ENCODE results near the gene PDCD7.

The PDCD7 gene

GRCh38 chr15:65092911-65093792 is 40.5 kb downstream of the PDCD7 start:
- in situ Hi-C loops (cut with MboI; ENCODE audit: low sequenced_read_pairs), result no loop called here

DNA sequence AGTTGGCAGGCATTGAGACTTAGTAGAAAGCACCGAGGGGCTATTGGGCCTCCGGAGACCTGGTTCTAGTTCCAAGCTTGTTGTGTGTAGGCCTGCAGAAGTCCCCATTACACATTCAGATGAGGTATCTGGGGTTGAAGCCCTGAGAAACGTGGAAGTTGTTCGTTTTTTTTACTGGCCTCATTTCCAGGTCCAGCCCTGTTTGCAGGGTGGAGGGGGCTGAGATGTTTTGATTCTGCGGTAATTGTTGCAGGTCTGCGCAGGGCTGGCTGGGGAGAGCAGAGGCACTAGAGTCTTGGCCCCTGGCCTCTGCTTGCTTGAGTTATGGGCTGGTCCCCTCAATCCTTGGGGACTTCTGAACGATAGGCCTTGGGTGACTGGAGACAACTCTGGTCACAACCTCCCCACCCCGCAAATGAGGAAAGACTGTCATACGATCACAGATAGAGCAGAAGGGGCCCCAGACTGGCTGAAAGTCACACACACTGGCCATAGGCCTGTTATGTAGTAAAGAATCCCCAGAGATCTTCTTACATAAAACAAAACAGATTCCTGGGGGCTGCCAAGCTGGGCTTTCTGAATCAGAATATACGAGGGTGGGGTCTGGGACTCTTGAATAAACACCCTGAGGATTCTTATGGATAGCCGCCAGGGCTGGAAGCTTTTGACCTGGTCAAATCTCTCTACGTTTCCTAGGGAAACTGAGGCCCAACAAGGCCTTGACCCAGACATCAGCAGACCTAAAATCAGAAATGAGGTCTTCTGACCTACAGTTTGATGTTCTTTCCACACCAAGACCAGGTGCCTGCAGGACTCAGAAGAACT is 41.5 kb downstream of the PDCD7 start:
- in situ Hi-C loops (cut with MboI; ENCODE audit: low sequenced_read_pairs), result no loop called here

DNA sequence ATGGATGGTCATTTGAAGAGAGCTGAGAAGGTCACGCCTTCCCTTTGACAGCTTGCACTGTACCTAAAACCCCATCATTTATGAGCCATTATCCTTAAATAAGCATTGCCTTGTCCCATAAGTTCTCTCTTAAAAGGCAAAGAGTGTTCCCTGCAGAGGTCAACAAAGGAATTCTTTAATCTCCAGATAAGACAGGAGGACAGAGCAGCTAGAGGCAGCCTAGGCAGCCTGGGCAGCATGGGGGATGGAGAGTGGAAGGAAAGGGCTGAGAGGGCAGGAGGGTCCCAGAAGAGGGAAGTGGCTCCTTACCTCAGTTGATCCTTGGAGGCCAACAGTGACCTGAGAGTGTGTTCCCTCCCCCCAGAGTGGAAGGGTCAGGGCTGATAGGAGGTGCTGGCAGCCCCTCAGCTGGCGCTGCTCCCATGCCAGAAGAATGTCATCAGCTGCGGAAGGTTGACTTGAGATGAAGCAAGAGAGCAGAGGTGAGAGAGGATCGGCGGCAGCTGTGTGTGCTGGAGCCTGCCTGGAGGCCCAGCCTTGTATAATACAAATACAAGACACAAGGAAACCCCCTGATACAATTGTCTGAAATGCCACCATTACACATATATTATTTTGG is 44.3 kb downstream of the PDCD7 start:
- in situ Hi-C loops (cut with MboI; ENCODE audit: low sequenced_read_pairs), result no loop called here

DNA sequence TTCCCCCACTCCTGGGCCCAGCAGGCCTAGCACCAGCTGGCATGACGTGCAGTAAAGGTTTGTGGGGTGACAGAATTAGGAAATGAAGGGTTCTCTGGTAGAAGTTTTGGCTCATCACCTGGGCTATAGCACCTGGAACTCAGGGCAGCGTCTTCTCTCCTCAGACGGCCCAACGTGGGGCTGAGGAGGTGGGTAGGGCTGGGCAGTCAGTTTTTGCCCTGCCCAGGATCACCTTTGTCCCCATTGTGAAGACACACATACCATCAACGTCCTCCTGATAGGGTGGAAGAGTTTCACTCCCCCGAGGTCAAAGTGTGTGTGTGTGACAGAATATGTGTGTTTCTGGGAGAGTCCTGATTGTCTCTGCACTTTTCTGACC is 45.0 kb downstream of the PDCD7 start:
- in situ Hi-C loops (cut with MboI; ENCODE audit: low sequenced_read_pairs), result no loop called here

GRCh38 chr15:65087873-65088642 is 45.5 kb downstream of the PDCD7 start:
- in situ Hi-C loops (cut with MboI; ENCODE audit: low sequenced_read_pairs), result no loop called here

DNA sequence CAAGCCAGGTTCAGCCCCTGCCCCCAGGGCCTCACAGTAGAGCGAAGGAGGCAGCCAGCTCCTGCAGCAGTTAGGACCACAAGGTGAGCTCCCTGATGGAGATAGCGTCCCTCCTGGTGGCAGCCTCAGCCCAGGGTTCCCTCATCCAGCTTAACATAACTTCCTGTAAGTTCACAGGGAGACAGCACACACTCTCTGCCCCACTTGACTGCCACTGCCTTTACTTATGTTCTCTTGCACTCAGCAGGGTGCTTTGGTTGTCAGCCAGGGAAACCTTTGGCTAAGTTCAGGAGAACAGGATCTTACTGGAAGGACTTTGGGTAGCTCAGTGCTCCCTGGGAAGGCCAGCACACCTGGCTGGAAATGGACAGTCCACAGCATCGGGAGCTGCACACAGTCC is 46.2 kb downstream of the PDCD7 start:
- in situ Hi-C loops (cut with MboI; ENCODE audit: low sequenced_read_pairs), result no loop called here

DNA sequence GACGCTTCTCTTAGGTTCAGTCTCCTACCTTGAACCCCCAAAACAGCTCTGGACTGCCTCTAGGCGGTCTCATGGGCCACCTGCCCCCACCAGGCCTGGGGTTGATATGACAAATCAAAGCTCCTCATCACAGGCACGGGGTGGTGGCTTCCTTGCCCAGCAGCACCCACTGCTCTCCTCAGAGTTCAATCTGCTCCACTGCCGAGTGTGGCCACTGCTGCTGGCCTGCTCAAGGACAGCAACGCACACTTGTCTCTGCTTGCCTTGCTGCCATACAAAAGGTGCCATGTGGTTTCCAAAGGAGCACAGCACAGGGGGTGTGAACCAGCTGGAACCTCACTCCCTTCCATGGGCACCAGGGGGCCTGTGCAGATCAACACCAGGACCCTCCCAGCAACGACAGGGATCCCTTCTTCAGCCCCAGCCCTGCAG is 46.9 kb downstream of the PDCD7 start:
- in situ Hi-C loops (cut with MboI; ENCODE audit: low sequenced_read_pairs), result no loop called here

DNA sequence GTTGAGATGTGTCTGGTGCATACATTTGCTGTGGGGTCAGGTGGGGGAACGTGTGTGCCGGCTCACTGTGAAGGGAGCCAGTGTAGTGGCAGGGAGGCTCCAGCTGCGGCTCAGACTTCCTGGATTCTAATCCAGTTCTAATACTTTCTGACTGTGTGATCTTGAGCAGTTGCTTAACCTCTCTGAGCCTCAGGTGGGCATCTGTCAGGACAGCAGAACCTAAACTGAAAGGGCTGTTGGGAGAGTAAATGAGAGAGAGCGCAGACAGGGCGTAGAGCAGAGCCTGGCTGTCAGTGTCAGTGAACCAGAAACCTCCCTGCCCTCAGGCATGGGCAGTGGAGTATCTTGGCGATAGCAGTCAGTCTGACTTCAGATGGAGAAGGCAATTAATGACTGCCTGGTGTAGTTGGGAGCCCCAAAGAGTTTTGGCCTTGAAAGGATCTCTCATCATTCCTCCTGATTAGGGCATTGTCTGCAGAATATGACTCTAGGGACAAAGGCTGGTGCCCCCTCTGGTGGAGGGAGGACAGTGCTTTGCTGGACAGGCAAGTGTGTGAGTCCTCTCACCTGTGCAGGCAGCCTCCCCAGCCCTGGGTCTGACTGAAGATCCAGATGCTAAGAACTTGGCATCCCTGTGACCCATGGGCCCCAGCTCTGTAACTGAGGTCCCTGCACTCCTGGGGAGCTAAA is 47.5 kb downstream of the PDCD7 start:
- in situ Hi-C loops (cut with MboI; ENCODE audit: low sequenced_read_pairs), result no loop called here

- in situ Hi-C loops (cut with MboI; ENCODE audit: low sequenced_read_pairs), result no loop called here
Observed at GRCh38 chr15:65085207-65085753, 48.3 kb downstream of the PDCD7 start.

- in situ Hi-C loops (cut with MboI; ENCODE audit: low sequenced_read_pairs), result no loop called here
Observed at GRCh38 chr15:65084500-65085206, 49.0 kb downstream of the PDCD7 start.

DNA sequence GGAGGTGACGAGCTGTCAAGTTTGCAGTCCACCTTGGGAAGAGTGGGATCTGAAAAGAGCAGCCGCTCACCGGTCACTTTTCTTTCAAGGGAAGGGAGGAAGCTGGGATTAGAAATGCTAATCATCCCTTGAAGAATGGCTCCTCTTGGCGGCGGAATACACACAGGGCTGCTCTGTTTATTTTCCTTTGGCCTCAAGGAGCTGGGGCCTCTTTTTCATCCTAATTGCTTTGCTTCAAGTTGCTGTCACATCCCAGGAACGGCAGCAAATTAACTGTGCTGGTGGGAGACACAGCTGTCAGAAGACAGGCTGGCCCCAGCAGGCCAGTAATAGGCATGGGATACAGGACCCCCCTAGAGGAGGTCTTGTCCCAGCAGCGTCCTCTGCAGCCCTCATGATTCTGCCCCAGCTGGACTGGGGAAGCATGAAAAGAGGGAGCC is 50.3 kb downstream of the PDCD7 start:
- in situ Hi-C loops (cut with MboI; ENCODE audit: low sequenced_read_pairs), result no loop called here

DNA sequence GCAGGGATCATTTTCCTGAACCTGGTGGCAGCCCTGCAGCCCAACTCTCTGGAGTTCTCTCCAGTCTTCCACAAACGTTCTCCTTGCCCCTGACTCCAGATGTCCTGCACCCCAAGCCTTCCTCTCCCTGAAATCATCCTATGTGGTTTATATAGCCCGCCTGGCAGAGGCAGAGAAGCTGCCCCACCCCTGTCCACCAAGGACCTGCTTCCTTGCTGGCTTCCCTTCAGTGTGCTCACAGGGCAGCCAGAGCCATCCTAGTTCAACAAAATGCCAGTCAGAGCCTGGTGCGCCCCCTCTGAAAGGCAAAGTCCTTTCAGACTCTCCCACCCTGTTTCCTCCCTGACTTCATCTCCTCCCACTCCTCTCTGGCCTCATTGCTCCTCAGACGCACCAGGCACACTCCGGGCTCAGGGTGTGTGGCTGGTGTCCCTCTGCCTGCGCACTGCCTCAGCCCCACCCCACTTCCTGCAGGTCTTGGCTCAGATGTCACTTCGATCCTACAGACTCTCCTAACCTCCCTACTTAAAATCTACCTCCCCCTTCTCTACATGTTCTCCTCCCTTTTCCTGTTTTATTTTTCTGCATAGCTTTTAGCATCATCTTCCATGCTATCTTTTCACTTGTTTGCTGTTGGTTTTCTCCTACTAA is 51.2 kb downstream of the PDCD7 start:
- in situ Hi-C loops (cut with MboI; ENCODE audit: low sequenced_read_pairs), result no loop called here

DNA sequence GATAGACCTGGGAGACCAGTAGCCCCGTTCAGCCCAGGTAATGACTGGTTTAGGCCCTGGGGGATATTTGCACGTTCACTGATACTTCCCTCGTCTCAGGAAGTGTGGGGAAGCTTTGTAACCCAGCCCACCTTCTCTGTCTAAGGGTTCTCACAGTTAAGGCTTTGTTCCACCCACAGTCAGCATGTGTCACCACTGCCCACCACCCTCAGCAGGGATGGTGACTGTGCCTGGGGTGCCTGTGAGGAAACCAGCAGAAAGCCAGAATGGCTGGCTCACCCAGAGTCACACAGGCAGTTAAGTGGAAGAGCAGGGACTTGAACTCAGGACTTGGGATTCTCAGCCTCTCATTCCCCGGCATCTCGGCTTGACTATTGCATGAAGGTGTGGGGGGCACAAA is 51.9 kb downstream of the PDCD7 start:
- in situ Hi-C loops (cut with MboI; ENCODE audit: low sequenced_read_pairs), result no loop called here

GRCh38 chr15:65081270-65081669 is 52.3 kb downstream of the PDCD7 start:
- in situ Hi-C loops (cut with MboI; ENCODE audit: low sequenced_read_pairs), result no loop called here

- in situ Hi-C loops (cut with MboI; ENCODE audit: low sequenced_read_pairs), result no loop called here
Observed at GRCh38 chr15:65079580-65079979, 54.0 kb downstream of the PDCD7 start.

- in situ Hi-C loops (cut with MboI; ENCODE audit: low sequenced_read_pairs), result no loop called here
Observed at GRCh38 chr15:65077981-65078352, 55.6 kb downstream of the PDCD7 start.

GRCh38 chr15:65077291-65077980 is 56.2 kb downstream of the PDCD7 start:
- in situ Hi-C loops (cut with MboI; ENCODE audit: low sequenced_read_pairs), result no loop called here

All from HL-60/S4 treated with phorbol 12-myristate 13-acetate at 8.2 ng/mL for 4 days and 3 days (cell line).